ENCODE results near the gene AOX1. TPM values are rescaled to one million over a fixed set of nuclear protein-coding genes. Genes with fewer than 3 reads are reported as not detected.
"Not testable (repeated sequence)": the region's sequence is repeated elsewhere in the genome, so short reads cannot be mapped to it uniquely, and the experiment has no call there.

The AOX1 gene
- 1.2 TPM for polyA plus RNA-seq (2013, experiment 1 of 2)
- polyA plus RNA-seq (2013, experiment 2 of 2), result 1.3 TPM

GRCh38 chr2:200585730-200586643 is at the start of gene AOX1:
Gene AOX1, plus strand, starts transcription at chr2:200586014. Its CDS starts 95 bp downstream, at chr2:200586109.
- peak; percentile 90 for DNase-seq
- Histone ChIP-seq H3K36me3 (ENCODE audit: control insufficient read depth, insufficient read depth, low read length) (no peaks in the 10 kb centered on the region), H3K27ac (ENCODE audit: low read depth, low read length) (no peak within 1 kb of the TSS)

GRCh38 chr2:200538139-200538538 is 47.7 kb upstream of the AOX1 start:
- H3K79me1 ChIP-seq (ENCODE audit: low read length), result peaks cover 1% of the 10 kb centered on the region
- H3K18ac ChIP-seq (ENCODE audit: low read length), result no peak overlapping the region
- H4K8ac ChIP-seq (ENCODE audit: low read depth, low read length), result no peak overlapping the region
- H3K9ac ChIP-seq (ENCODE audit: low read length), result no peak overlapping the region
- no peaks in the 10 kb centered on the region for H3K27me3 ChIP-seq (ENCODE audit: insufficient read depth, low read length, poor library complexity)
- H2AK5ac ChIP-seq (ENCODE audit: low read length), result no peak overlapping the region
- H3K4me3 ChIP-seq (ENCODE audit: low read length), result no peak overlapping the region
- H4K5ac ChIP-seq (ENCODE audit: low read length), result no peak overlapping the region
- H3K56ac ChIP-seq (ENCODE audit: low read length), result no peak overlapping the region
- no peaks in the 10 kb centered on the region for H3K36me3 ChIP-seq (ENCODE audit: control insufficient read depth, insufficient read depth, low read length)
- H3K4me1 ChIP-seq (ENCODE audit: control insufficient read depth, low read depth, low read length), result no peaks in the 10 kb centered on the region
- no peak overlapping the region for H3K23ac ChIP-seq (ENCODE audit: low read length)
- H3K4me2 ChIP-seq (ENCODE audit: low read length), result no peak overlapping the region
- no peak overlapping the region for H2BK120ac ChIP-seq (ENCODE audit: low read depth, low read length)
- H3K4ac ChIP-seq (ENCODE audit: low read depth, low read length), result no peak overlapping the region
- H3K79me2 ChIP-seq (ENCODE audit: control insufficient read depth, insufficient read depth, low read length), result no peaks in the 10 kb centered on the region
- no peak for DNase-seq
- no peak overlapping the region for H3K27ac ChIP-seq (ENCODE audit: low read depth, low read length)
- WGBS (ENCODE audit: extremely low coverage, insufficient coverage, low lambda C conversion rate), result no CpG with 5 or more reads among the region's 1 CpG
- no peak overlapping the region for H2BK5ac ChIP-seq (ENCODE audit: low read length)
- no peak overlapping the region for H2BK15ac ChIP-seq (replicated peaks; ENCODE audit: low read depth)

More at GRCh38 chr2:200585730-200586643, at the start of gene AOX1:
- Histone ChIP-seq H3K4ac (ENCODE audit: low read depth, low read length) (no peak within 1 kb of the TSS), H4K8ac (ENCODE audit: low read depth, low read length) (no peak within 1 kb of the TSS), H2BK15ac (replicated peaks; ENCODE audit: low read depth) (no peak within 1 kb of the TSS), H4K5ac (ENCODE audit: low read length) (no peak within 1 kb of the TSS), H3K18ac (ENCODE audit: low read length) (no peak within 1 kb of the TSS), H3K56ac (ENCODE audit: low read length) (peak within 1 kb of the TSS; percentile 78), H3K4me1 (ENCODE audit: control insufficient read depth, low read depth, low read length) (no peaks in the 10 kb centered on the region), H3K4me3 (ENCODE audit: low read length) (peak within 1 kb of the TSS; percentile 10), H3K79me2 (ENCODE audit: control insufficient read depth, insufficient read depth, low read length) (no peaks in the 10 kb centered on the region), H3K9ac (ENCODE audit: low read length) (peak within 1 kb of the TSS; percentile 50), H2AK5ac (ENCODE audit: low read length) (no peak within 1 kb of the TSS), H2BK5ac (ENCODE audit: low read length) (no peak within 1 kb of the TSS), H3K23ac (ENCODE audit: low read length) (no peak within 1 kb of the TSS), H3K27me3 (ENCODE audit: insufficient read depth, low read length, poor library complexity) (no peaks in the 10 kb centered on the region), H3K79me1 (ENCODE audit: low read length) (no peaks in the 10 kb centered on the region), H3K4me2 (ENCODE audit: low read length) (peak within 1 kb of the TSS; percentile 64), H2BK120ac (ENCODE audit: low read depth, low read length) (no peak within 1 kb of the TSS)
- no CpG with 5 or more reads among the region's 62 CpGs for WGBS (ENCODE audit: extremely low coverage, insufficient coverage, low lambda C conversion rate)

GRCh38 chr2:200540793-200541192 is 45.0 kb upstream of the AOX1 start:
- no peak overlapping the region for H2BK5ac ChIP-seq (ENCODE audit: low read length)
- no peaks in the 10 kb centered on the region for H3K79me2 ChIP-seq (ENCODE audit: control insufficient read depth, insufficient read depth, low read length)
- no peaks in the 10 kb centered on the region for H3K79me1 ChIP-seq (ENCODE audit: low read length)
- H2AK5ac ChIP-seq (ENCODE audit: low read length), result no peak overlapping the region
- no peak overlapping the region for H3K4me2 ChIP-seq (ENCODE audit: low read length)
- no peak overlapping the region for H3K23ac ChIP-seq (ENCODE audit: low read length)
- no peak overlapping the region for H3K9ac ChIP-seq (ENCODE audit: low read length)
- H3K27ac ChIP-seq (ENCODE audit: low read depth, low read length), result no peak overlapping the region
- no peak for DNase-seq
- H3K4me3 ChIP-seq (ENCODE audit: low read length), result no peak overlapping the region
- no peak overlapping the region for H2BK15ac ChIP-seq (replicated peaks; ENCODE audit: low read depth)
- no peak overlapping the region for H3K18ac ChIP-seq (ENCODE audit: low read length)
- no peak overlapping the region for H3K56ac ChIP-seq (ENCODE audit: low read length)
- H2BK120ac ChIP-seq (ENCODE audit: low read depth, low read length), result no peak overlapping the region
- no peaks in the 10 kb centered on the region for H3K36me3 ChIP-seq (ENCODE audit: control insufficient read depth, insufficient read depth, low read length)
- no peak overlapping the region for H4K5ac ChIP-seq (ENCODE audit: low read length)
- H3K4me1 ChIP-seq (ENCODE audit: control insufficient read depth, low read depth, low read length), result no peaks in the 10 kb centered on the region
- H4K8ac ChIP-seq (ENCODE audit: low read depth, low read length), result no peak overlapping the region
- no peaks in the 10 kb centered on the region for H3K27me3 ChIP-seq (ENCODE audit: insufficient read depth, low read length, poor library complexity)
- no peak overlapping the region for H3K4ac ChIP-seq (ENCODE audit: low read depth, low read length)

GRCh38 chr2:200566596-200566995 is 19.2 kb upstream of the AOX1 start:
- H2BK5ac ChIP-seq (ENCODE audit: low read length); H3K36me3 ChIP-seq (ENCODE audit: control insufficient read depth, insufficient read depth, low read length); H4K8ac ChIP-seq (ENCODE audit: low read depth, low read length); H4K5ac ChIP-seq (ENCODE audit: low read length); H3K27ac ChIP-seq (ENCODE audit: low read depth, low read length); H3K27me3 ChIP-seq (ENCODE audit: insufficient read depth, low read length, poor library complexity); H3K9ac ChIP-seq (ENCODE audit: low read length); H3K79me1 ChIP-seq (ENCODE audit: low read length); DNase-seq; H2BK120ac ChIP-seq (ENCODE audit: low read depth, low read length); H3K4me2 ChIP-seq (ENCODE audit: low read length); H3K79me2 ChIP-seq (ENCODE audit: control insufficient read depth, insufficient read depth, low read length); H3K23ac ChIP-seq (ENCODE audit: low read length); H3K18ac ChIP-seq (ENCODE audit: low read length); H2BK15ac ChIP-seq (replicated peaks; ENCODE audit: low read depth); H3K4ac ChIP-seq (ENCODE audit: low read depth, low read length); H3K56ac ChIP-seq (ENCODE audit: low read length); H3K4me3 ChIP-seq (ENCODE audit: low read length); H3K4me1 ChIP-seq (ENCODE audit: control insufficient read depth, low read depth, low read length); H2AK5ac ChIP-seq (ENCODE audit: low read length): not testable (repeated sequence)
- WGBS (ENCODE audit: extremely low coverage, insufficient coverage, low lambda C conversion rate), result no CpG with 5 or more reads among the region's 12 CpGs

GRCh38 chr2:200567932-200568331 is 17.9 kb upstream of the AOX1 start:
- Histone ChIP-seq H2AK5ac (ENCODE audit: low read length) (no peak overlapping the region), H3K4me1 (ENCODE audit: control insufficient read depth, low read depth, low read length) (no peaks in the 10 kb centered on the region), H3K18ac (ENCODE audit: low read length) (no peak overlapping the region), H3K9ac (ENCODE audit: low read length) (no peak overlapping the region), H4K8ac (ENCODE audit: low read depth, low read length) (no peak overlapping the region), H3K79me1 (ENCODE audit: low read length) (no peaks in the 10 kb centered on the region), H3K4ac (ENCODE audit: low read depth, low read length) (no peak overlapping the region), H3K56ac (ENCODE audit: low read length) (no peak overlapping the region), H3K27ac (ENCODE audit: low read depth, low read length) (no peak overlapping the region), H3K4me2 (ENCODE audit: low read length) (no peak overlapping the region), H3K36me3 (ENCODE audit: control insufficient read depth, insufficient read depth, low read length) (no peaks in the 10 kb centered on the region), H2BK15ac (replicated peaks; ENCODE audit: low read depth) (no peak overlapping the region), H3K23ac (ENCODE audit: low read length) (no peak overlapping the region), H3K4me3 (ENCODE audit: low read length) (no peak overlapping the region), H2BK5ac (ENCODE audit: low read length) (no peak overlapping the region), H3K27me3 (ENCODE audit: insufficient read depth, low read length, poor library complexity) (no peaks in the 10 kb centered on the region), H3K79me2 (ENCODE audit: control insufficient read depth, insufficient read depth, low read length) (no peaks in the 10 kb centered on the region), H2BK120ac (ENCODE audit: low read depth, low read length) (no peak overlapping the region), H4K5ac (ENCODE audit: low read length) (no peak overlapping the region)
- no CpG with 5 or more reads among the region's 3 CpGs for WGBS (ENCODE audit: extremely low coverage, insufficient coverage, low lambda C conversion rate)
- no peak for DNase-seq

All from mesendoderm (in vitro differentiated cells).